Stimulated activated naive CD8-positive, alpha-beta T cell treated with anti-CD3 and anti-CD28 coated beads, Interleukin-15, Interleukin-2, amounts not matched to agents 100 U/mL and 50 U/mL, for 24 hours (primary cell): ENCODE data around the gene POP4.

Source experiments
- ATAC-seq: fragments of 150-1000 bp; cut with Tn5 transposase; one replicate; pipeline ENCODE4 v1.10.0; 2021
- DNase-seq: peaks from one replicate; pipeline ENCODE4 v3.0.0; 2021

POP4 gene

GRCh38 chr19:29662278-29662603 is 56.2 kb downstream of the POP4 start:
- ATAC-seq (no peak), DNase-seq (no peak)

- DNase-seq (peak; percentile 62), ATAC-seq (peak; percentile 41)
Measured at GRCh38 chr19:29662604-29663404, 56.7 kb downstream of the POP4 start.

GRCh38 chr19:29663861-29664752 is 58.0 kb downstream of the POP4 start:
- DNase-seq, result no peak
- ATAC-seq, result no peak

GRCh38 chr19:29664753-29665214 is 58.7 kb downstream of the POP4 start:
- DNase-seq, result no peak
- peak; percentile 16 for ATAC-seq

GRCh38 chr19:29665215-29665825 is 59.2 kb downstream of the POP4 start, which contains the start of gene PLEKHF1:
Gene PLEKHF1, plus strand, starts transcription at chr19:29665461. Its CDS starts 8,379 bp downstream, at chr19:29673840.
- ATAC-seq, result peak; percentile 78
- peak; percentile 94 for DNase-seq

- DNase-seq (peak; percentile 34), ATAC-seq (no peak)
Measured at GRCh38 chr19:29665826-29666577, 59.9 kb downstream of the POP4 start.
